Thyroid gland (tissue), 4 donors: ENCODE data around the gene CARD8.
A peak's percentile ranks its signal among the peaks of the same experiment; 100 is the strongest.

Source experiments
- CTCF ChIP-seq, 6 experiments: fragments of 200-600 bp in 3 of 6; fragments of 450-650 bp in 3 of 6; sonication (generic) in 3 of 6; IDR thresholded peaks; one replicate each; pipeline ENCODE4 v1.5.1; 2016 to 2019; ENCODE audit warnings: antibody characterized with exemption in 6 of 6, mild to moderate bottlenecking in 2 of 6, inconsistent platforms in 1 of 6, moderate library complexity in 1 of 6
- POLR2A ChIP-seq, 2 donors: fragments of 450-650 bp; IDR thresholded peaks; one replicate each; pipeline ENCODE4 v1.6.1; 2017; ENCODE audit warnings: antibody characterized with exemption in 2 of 2, mild to moderate bottlenecking in 2 of 2, moderate library complexity in 1 of 2

- no peak for TF ChIP-seq CTCF (IDR thresholded peaks at IDR 0.05)
- peak in 1 of 2 donors; percentile 53 for TF ChIP-seq POLR2A (IDR thresholded peaks at IDR 0.05)
Observed at GRCh38 chr19:48271531-48272151, 15.9 kb upstream of the CARD8 start.
